H1 (cell line): ENCODE results near the gene MTAP. TPM values are rescaled to one million over a fixed set of nuclear protein-coding genes. Genes with fewer than 3 reads are reported as not detected.

Experiments used
- KDM1A ChIP-seq: fragments of 200-600, 300-600 bp; sonication (generic); IDR thresholded peaks from 2 replicates; pipeline ENCODE4 v1.7.1; 2016; ENCODE audit warnings: mild to moderate bottlenecking, low read length, borderline replicate concordance
- RBBP5 ChIP-seq: IDR thresholded peaks from 2 replicates; pipeline ENCODE4 v1.7.1; 2012; ENCODE audit warnings: low read depth, mild to moderate bottlenecking, inconsistent platforms, low read length, moderate library complexity, borderline replicate concordance
- SIX5 ChIP-seq: IDR thresholded peaks from 2 replicates; pipeline ENCODE4 v1.6.1; 2011; ENCODE audit warnings: mild to moderate bottlenecking, low read depth, low read length
- polyA plus RNA-seq, 7 experiments: library from polyadenylated mRNA; depleted of rRNA in 3 of 7; stranded (reverse) in 5 of 7; unstranded in 2 of 7; fragments of >200 nt in 5 of 7; fragments of 200-250 nt in 2 of 7; gene quantifications; 1 replicate in 5 of 7; 2 replicates in 1 of 7; 4 replicates in 1 of 7; pipeline versions ENCODE4 v1.2.1 to v1.2.3, GENCODE V29; 2011 to 2013; ENCODE audit warnings: missing spikeins in 2 of 7, mixed read lengths in 2 of 7
- total RNA-seq: library from RNA; stranded (reverse); fragmentation: NEBNext Ultra II Directional; extraction: Animal tissue kit (Norgen Biotek cat#: 25700); gene quantifications from 2 replicates; pipeline ENCODE4 v1.2.1, GENCODE V29; 2021
- TF ChIP-seq, protein P1 (sequence below), 3 experiments: IDR thresholded peaks; 1 replicate in 2 of 3; 2 replicates in 1 of 3; pipeline versions ENCODE4 v1.5.1 to v1.6.1; 2011; ENCODE audit warnings: low read length in 3 of 3, mild to moderate bottlenecking in 3 of 3, inconsistent platforms in 2 of 3, low read depth in 1 of 3, moderate library complexity in 1 of 3; ENCODE audit not compliant: insufficient read depth in 1 of 3; ENCODE audit errors: control extremely low read depth in 1 of 3

Gene MTAP
- total and polyA plus RNA-seq, 2 of the 8 experiments (the other 6 are each of a cell fraction or from before 2014, with no cell fraction given), result 16.4 to 100 TPM

GRCh38 chr9:21761309-21761901, 41.0 kb upstream of the MTAP start (continued):
- TF ChIP-seq, protein P1, sequence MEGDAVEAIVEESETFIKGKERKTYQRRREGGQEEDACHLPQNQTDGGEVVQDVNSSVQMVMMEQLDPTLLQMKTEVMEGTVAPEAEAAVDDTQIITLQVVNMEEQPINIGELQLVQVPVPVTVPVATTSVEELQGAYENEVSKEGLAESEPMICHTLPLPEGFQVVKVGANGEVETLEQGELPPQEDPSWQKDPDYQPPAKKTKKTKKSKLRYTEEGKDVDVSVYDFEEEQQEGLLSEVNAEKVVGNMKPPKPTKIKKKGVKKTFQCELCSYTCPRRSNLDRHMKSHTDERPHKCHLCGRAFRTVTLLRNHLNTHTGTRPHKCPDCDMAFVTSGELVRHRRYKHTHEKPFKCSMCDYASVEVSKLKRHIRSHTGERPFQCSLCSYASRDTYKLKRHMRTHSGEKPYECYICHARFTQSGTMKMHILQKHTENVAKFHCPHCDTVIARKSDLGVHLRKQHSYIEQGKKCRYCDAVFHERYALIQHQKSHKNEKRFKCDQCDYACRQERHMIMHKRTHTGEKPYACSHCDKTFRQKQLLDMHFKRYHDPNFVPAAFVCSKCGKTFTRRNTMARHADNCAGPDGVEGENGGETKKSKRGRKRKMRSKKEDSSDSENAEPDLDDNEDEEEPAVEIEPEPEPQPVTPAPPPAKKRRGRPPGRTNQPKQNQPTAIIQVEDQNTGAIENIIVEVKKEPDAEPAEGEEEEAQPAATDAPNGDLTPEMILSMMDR (IDR thresholded peaks at IDR 0.05; ENCODE audit: control extremely low read depth in 1 of 3, insufficient read depth in 1 of 3, low read depth in 1 of 3, low read length in 3 of 3), result no peak
- TF ChIP-seq KDM1A, result no peak
- TF ChIP-seq RBBP5, result no peak
- no peak for TF ChIP-seq SIX5
